Thymus (tissue), 11 donors: Measurements from ENCODE around the gene TTC33. TPM values are rescaled to one million over a fixed set of nuclear protein-coding genes. Genes with fewer than 3 reads are reported as not detected.

Experiments
- DNase-seq, 9 donors: peaks; one replicate each; pipeline ENCODE4 v3.0.0-alpha.2; 2013; ENCODE audit warnings: low spot score in 9 of 9, low read depth in 6 of 9, missing footprints in 1 of 9
- H3K27ac ChIP-seq, 2 donors: one replicate each; pipeline ENCODE4 v1.5.1; 2013; ENCODE audit warnings: control low read depth in 1 of 2, low read depth in 1 of 2, low read length in 1 of 2, mild to moderate bottlenecking in 1 of 2, moderate library complexity in 1 of 2
- H3K27me3 ChIP-seq, 2 donors: one replicate each; pipeline ENCODE4 v1.5.1; 2013; ENCODE audit warnings: low read length in 1 of 2; ENCODE audit not compliant: control insufficient read depth in 2 of 2, insufficient read depth in 1 of 2
- H3K36me3 ChIP-seq, 2 donors: one replicate each; pipeline ENCODE4 v1.5.1; 2013; ENCODE audit warnings: low read length in 1 of 2, mild to moderate bottlenecking in 1 of 2, moderate library complexity in 1 of 2; ENCODE audit not compliant: control insufficient read depth in 2 of 2, insufficient read depth in 2 of 2
- H3K4me1 ChIP-seq, 2 donors: one replicate each; pipeline ENCODE4 v1.5.1; 2013; ENCODE audit warnings: low read length in 2 of 2; ENCODE audit not compliant: control insufficient read depth in 2 of 2, insufficient read depth in 2 of 2
- H3K4me3 ChIP-seq, 2 donors: one replicate each; pipeline ENCODE4 v1.5.1; 2013; ENCODE audit warnings: low read length in 2 of 2, control low read depth in 1 of 2, mild to moderate bottlenecking in 1 of 2
- H3K9me3 ChIP-seq, 2 donors: one replicate each; pipeline ENCODE4 v1.5.1; 2013; ENCODE audit warnings: low read length in 1 of 2, mild to moderate bottlenecking in 1 of 2; ENCODE audit not compliant: control insufficient read depth in 2 of 2, insufficient read depth in 1 of 2
- WGBS: extraction: QIAGEN DNeasy Blood & Tissue Kit; methylation state at CpG from one replicate; pipeline ENCODE4 v1.1.7; 2013; 5-methylcytosine and 5-hydroxymethylcytosine counted together
- polyA plus RNA-seq: library from polyadenylated mRNA; stranded (reverse); fragments of 200-250 nt; gene quantifications from one replicate; pipeline ENCODE4 v1.2.3, GENCODE V29; 2013
- total RNA-seq: library from RNA; stranded (reverse); fragments of 120-200 nt; gene quantifications from one replicate; pipeline ENCODE4 v1.2.4, GENCODE V29; 2013
- donor health status: healthy.

Gene TTC33
- total and polyA plus RNA-seq, 2 donors = 13.4 to 34.5 TPM

DNA sequence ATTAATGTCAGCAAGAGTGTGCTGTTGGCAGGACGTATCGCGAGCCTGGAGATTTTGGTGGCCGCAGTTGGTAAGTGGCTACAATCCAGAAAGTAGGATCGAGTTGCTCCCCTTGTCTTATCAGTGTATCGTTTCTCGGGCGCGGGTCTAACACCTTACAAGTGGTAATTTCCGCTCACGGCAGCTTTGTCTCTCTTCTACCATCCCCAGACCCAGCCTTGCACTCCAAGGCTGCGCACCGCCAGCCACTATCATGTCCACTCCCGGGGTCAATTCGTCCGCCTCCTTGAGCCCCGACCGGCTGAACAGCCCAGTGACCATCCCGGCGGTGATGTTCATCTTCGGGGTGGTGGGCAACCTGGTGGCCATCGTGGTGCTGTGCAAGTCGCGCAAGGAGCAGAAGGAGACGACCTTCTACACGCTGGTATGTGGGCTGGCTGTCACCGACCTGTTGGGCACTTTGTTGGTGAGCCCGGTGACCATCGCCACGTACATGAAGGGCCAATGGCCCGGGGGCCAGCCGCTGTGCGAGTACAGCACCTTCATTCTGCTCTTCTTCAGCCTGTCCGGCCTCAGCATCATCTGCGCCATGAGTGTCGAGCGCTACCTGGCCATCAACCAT lies 74.9 kb downstream of the TTC33 start:
- 3% methylated on average over 37 of the region's 37 CpGs for WGBS
- Histone ChIP-seq H3K9me3 (no peaks in the 10 kb centered on the region), H3K4me3 (peak overlapping the region; percentile 84 to 88), H3K27me3 (peaks cover 0 to 6% of the 10 kb centered on the region in 2 donors), H3K27ac (peak overlapping the region; percentile 84 to 99), H3K36me3 (peaks cover 7 to 8% of the 10 kb centered on the region in 2 donors), H3K4me1 (peaks cover 17 to 31% of the 10 kb centered on the region in 2 donors)
- DNase-seq = peak in 4 of 9 donors; percentile 36 to 78 (median 49)

DNA sequence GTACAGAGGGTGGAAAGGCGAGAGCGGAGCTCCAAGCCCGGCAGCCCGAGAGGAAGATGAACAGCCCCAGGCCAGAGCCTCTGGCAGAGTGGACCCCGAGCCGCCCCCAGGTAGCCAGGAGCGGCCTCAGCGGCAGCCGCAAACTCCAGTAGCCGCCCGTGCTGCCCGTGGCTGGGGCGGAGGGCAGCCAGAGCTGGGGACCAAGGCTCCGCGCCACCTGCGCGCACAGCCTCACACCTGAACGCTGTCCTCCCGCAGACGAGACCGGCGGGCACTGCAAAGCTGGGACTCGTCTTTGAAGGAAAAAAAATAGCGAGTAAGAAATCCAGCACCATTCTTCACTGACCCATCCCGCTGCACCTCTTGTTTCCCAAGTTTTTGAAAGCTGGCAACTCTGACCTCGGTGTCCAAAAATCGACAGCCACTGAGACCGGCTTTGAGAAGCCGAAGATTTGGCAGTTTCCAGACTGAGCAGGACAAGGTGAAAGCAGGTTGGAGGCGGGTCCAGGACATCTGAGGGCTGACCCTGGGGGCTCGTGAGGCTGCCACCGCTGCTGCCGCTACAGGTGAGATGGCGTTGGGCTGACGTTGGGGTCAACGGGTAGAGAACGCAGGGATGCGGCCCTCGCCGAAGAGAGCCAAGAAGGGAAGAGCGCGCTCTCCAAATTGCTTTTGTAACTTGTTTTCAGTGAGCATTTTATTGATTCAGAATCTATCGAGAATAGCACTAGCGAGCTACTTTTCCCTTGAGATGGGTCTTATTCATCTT lies 75.7 kb downstream of the TTC33 start, which contains the start of gene PTGER4:
PTGER4 (plus strand) TSS at position 3 of the 769 bp plus-strand sequence. CDS start 1,079 bp downstream, outside the sequence.
- H3K4me1 ChIP-seq = peaks cover 21 to 39% of the 10 kb centered on the region in 2 donors
- WGBS = under 1% methylated on average over 44 of the region's 44 CpGs
- peak within 1 kb of the TSS; percentile 96 to 99 for H3K27ac ChIP-seq
- peak in 1 of 9 donors; percentile 35 for DNase-seq
- H3K4me3 ChIP-seq = peak within 1 kb of the TSS; percentile 84 to 88
- H3K27me3 ChIP-seq = peaks cover 0 to 6% of the 10 kb centered on the region in 2 donors
- H3K9me3 ChIP-seq = no peaks in the 10 kb centered on the region
- peaks cover 3 to 7% of the 10 kb centered on the region in 2 donors for H3K36me3 ChIP-seq

DNA sequence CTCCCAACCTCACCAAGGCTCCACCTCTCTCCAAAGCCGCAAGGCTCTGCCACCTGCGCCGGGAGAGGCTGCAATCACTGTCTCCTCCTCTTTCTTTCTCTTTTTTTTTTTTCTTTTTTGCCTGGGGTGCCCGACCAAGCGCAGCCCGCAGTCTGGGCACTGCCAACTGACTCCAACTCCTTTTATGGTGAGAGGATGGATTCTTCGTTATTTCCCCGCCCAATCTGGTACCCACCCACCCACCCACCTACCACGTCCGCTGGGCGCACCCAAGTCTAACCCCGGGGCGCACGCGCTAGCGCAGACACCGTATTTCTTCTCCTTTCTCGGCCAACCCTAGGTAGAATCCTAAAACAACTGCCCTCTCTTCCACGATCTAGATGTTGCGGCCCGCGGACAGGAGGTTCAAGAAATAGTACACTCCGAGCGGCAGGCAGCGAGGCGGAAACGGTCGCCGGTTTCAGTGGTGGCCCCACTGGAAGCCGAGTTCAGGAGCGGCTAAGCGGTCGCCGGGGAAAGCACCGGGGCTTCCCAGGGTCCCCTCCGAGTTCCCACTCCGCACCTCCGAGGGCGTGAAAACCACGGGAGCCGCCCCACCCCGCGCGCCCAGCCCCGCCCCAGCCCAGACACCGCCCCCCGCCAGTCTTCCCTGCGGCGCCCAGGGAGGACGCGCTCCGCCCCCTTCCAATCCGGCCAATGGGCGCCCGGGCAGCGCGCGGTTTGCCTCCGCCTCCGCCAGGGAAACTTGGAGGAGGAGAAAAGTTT lies 76.4 kb downstream of the TTC33 start:
- H3K4me1 ChIP-seq = peaks cover 21 to 46% of the 10 kb centered on the region in 2 donors
- no peaks in the 10 kb centered on the region for H3K9me3 ChIP-seq
- WGBS = under 1% methylated on average over 60 of the region's 60 CpGs
- H3K4me3 ChIP-seq = peak overlapping the region; percentile 84 to 88
- peak in 7 of 9 donors; percentile 77 to 94 (median 84) for DNase-seq
- peak overlapping the region; percentile 96 to 99 for H3K27ac ChIP-seq
- H3K27me3 ChIP-seq = peaks cover 0 to 6% of the 10 kb centered on the region in 2 donors
- peaks cover 3 to 7% of the 10 kb centered on the region in 2 donors for H3K36me3 ChIP-seq

DNA sequence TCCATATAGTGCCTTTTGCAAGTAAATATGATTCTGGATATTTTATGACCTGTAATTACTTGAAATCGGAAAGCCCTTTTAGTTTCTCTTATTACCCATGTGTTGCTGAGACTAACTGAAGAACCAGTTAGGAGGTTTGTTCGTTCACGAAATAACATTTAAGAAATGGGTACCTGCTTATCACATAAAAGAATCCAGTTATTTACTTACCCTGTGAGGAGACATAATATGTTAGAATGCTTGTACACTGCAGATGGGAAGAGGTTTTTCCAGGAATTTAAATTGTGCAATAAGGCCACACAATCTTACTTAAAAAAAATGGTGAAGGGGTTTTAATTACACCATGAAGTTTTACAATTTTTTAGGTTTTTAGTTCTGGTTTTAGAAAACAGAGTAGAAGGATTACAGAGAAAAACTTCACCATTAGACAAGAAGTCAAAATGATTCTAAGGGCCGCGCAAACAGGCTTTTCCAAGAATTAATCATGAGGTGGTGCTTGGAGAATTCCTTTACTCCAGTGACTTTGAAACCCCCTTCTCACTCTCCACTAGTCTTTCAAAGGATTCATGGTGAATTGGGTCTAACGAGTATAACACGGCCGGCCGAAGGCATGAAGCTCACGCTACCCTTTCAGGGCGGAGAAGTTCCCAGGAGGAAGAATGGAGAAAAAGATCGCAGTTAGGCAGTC lies 77.2 kb downstream of the TTC33 start:
- peak overlapping the region; percentile 96 to 97 for H3K27ac ChIP-seq

DNA sequence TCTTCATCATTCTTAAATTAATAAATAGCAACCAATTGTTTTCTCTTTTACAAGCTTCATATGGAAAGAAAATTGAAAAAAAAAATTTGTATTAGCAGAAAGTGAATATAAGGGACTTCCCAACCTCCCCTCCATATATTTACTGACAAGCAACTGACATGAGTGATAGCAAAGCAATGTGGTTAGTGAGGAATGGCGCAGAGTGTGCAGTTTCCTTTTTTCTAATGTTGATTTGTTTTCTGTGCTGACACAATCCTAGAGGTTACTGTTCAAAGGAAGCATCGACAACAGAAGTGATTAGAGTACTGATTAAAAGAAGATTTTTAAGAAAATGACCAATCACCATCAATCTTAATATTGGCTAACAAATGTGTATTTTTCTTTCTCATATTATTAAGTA lies 77.7 kb downstream of the TTC33 start:
- 8% methylated on average over 2 of the region's 2 CpGs for WGBS
- H3K27ac ChIP-seq = peak overlapping the region in 1 of 2 donors; percentile 96
- H3K9me3 ChIP-seq = no peaks in the 10 kb centered on the region
- peaks cover 3 to 7% of the 10 kb centered on the region in 2 donors for H3K36me3 ChIP-seq
- peaks cover 0 to 6% of the 10 kb centered on the region in 2 donors for H3K27me3 ChIP-seq
- DNase-seq = peak in 1 of 9 donors; percentile 61
- peak overlapping the region; percentile 21 to 84 for H3K4me3 ChIP-seq
- peaks cover 22 to 52% of the 10 kb centered on the region in 2 donors for H3K4me1 ChIP-seq

More for the DNA sequence above, 77.2 kb downstream of the TTC33 start:
- DNase-seq = no peak
- H3K4me1 ChIP-seq = peaks cover 21 to 46% of the 10 kb centered on the region in 2 donors
- WGBS = 2% methylated on average over 12 of the region's 12 CpGs
- peaks cover 3 to 7% of the 10 kb centered on the region in 2 donors for H3K36me3 ChIP-seq
- no peaks in the 10 kb centered on the region for H3K9me3 ChIP-seq
- H3K4me3 ChIP-seq = peak overlapping the region; percentile 84 to 88
- H3K27me3 ChIP-seq = peaks cover 0 to 6% of the 10 kb centered on the region in 2 donors

DNA sequence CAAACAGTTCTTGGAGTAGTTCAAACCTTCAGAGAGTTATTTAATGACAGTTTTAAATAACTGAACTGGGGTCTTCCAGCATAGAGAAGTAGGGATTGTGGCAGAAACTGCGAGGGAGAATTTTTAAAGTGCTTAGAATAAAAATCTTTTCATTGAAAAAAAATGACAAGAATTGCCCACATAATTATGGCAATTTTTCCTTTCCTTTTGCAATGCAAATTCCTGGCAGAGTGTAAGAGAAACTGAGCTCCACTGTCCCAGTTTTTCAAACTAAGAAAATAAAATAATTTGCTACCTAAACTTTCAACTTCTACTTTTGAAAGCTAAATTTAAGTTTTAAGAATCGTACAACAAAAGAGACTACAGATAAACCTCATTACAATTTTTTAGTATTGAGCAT lies 78.3 kb downstream of the TTC33 start:
- Histone ChIP-seq H3K4me1 (peaks cover 23 to 56% of the 10 kb centered on the region in 2 donors), H3K27ac (no peak overlapping the region), H3K9me3 (no peaks in the 10 kb centered on the region), H3K36me3 (peaks cover 1 to 7% of the 10 kb centered on the region in 2 donors), H3K27me3 (peaks cover 0 to 6% of the 10 kb centered on the region in 2 donors), H3K4me3 (no peak overlapping the region)
- 65% methylated on average over 2 of the region's 2 CpGs for WGBS
- DNase-seq = no peak

DNA sequence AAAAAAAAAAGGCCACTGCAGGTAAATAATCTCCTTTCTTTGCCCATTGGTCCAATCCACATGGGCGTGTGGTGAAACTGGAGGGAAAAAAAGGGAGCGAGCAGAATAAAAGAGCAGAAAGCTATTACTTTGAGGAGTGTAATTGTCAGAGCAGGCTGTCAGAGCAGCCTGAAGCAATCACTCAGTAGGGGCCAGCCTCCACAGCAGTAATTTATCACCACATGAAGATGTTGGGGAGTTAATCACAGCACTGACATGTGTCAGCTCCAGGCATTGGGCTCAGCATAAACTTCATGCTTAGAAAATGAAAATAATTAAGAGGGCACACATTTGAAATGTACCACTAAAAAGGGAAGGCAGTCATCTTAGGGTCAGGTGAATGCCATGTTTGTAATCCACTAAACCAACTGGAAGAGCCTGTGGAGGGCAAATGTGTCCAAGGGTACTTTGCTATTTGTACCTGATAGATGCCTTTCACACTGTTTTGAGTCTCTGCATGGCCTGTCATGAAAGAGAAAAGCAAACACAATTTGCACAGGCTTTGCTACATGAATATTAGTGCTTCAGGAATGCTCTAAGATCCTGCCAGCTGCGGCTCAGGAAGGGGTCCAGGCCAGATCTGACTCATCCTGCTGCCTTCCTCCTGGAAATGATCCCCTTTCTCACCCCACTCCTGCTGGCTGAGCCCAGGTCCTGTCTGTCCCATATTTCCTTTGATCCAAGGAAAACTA lies 79.0 kb downstream of the TTC33 start:
- no peak for DNase-seq
- Histone ChIP-seq H3K4me1 (peaks cover 21 to 63% of the 10 kb centered on the region in 2 donors), H3K36me3 (peaks cover 0 to 7% of the 10 kb centered on the region in 2 donors), H3K4me3 (no peak overlapping the region), H3K9me3 (no peaks in the 10 kb centered on the region), H3K27ac (peak overlapping the region; percentile 54 to 55), H3K27me3 (peaks cover 0 to 6% of the 10 kb centered on the region in 2 donors)
- 82% methylated on average over 3 of the region's 3 CpGs for WGBS
